Keratinocyte (primary cell): Measurements from ENCODE around the gene TSACC. TPM values are rescaled to one million over a fixed set of nuclear protein-coding genes. Genes with fewer than 3 reads are reported as not detected.

Source experiments
- DNase-seq: peaks from one replicate; pipeline ENCODE4 v3.0.0-alpha.2; 2011; ENCODE audit warnings: low read depth, missing footprints, low spot score
- FAIRE-seq: peaks from 2 replicates; lab custom pipeline; 2011; peaks lifted over from hg19 to GRCh38; lab: Jason Lieb, UNC
- H2AFZ ChIP-seq: 2 replicates; pipeline ENCODE4 v1.6.0; 2012; ENCODE audit warnings: low read length, control low read depth, inconsistent platforms; ENCODE audit not compliant: control insufficient read depth
- H3K27ac ChIP-seq: 2 replicates; pipeline ENCODE4 v1.5.1; 2011; ENCODE audit warnings: low read length; ENCODE audit not compliant: control insufficient read depth, insufficient read depth
- H3K27me3 ChIP-seq: 3 replicates; pipeline ENCODE4 v1.6.0; 2011; ENCODE audit warnings: low read length; ENCODE audit not compliant: control insufficient read depth, insufficient read depth; ENCODE audit errors: extremely low read depth
- H3K36me3 ChIP-seq, 2 experiments: 2 replicates in 1 of 2; 3 replicates in 1 of 2; pipeline ENCODE4 v1.5.1; 2011; ENCODE audit warnings: low read length in 2 of 2, mild to moderate bottlenecking in 1 of 2; ENCODE audit not compliant: control insufficient read depth in 2 of 2, insufficient read depth in 2 of 2; ENCODE audit errors: extremely low read depth in 1 of 2
- H3K4me1 ChIP-seq: 3 replicates; pipeline ENCODE4 v1.5.1; 2011; ENCODE audit warnings: low read length; ENCODE audit not compliant: control insufficient read depth, insufficient read depth; ENCODE audit errors: extremely low read depth
- H3K4me2 ChIP-seq: 3 replicates; pipeline ENCODE4 v1.6.0; 2011; ENCODE audit warnings: low read depth, low read length; ENCODE audit not compliant: control insufficient read depth, insufficient read depth; ENCODE audit errors: extremely low read depth
- H3K4me3 ChIP-seq, 3 experiments: fragments of 200-600 bp in 1 of 3; sonication (generic) in 1 of 3; 2 replicates in 2 of 3; 3 replicates in 1 of 3; pipeline ENCODE4 v1.5.1; 2011 to 2016; ENCODE audit warnings: low read length in 3 of 3, mild to moderate bottlenecking in 3 of 3, control low read depth in 2 of 3, inconsistent platforms in 1 of 3, low read depth in 1 of 3, mixed read lengths in 1 of 3, mixed run types in 1 of 3, moderate library complexity in 1 of 3; ENCODE audit not compliant: control insufficient read depth in 2 of 3, insufficient read depth in 2 of 3; ENCODE audit errors: extremely low read depth in 1 of 3
- H3K79me2 ChIP-seq: 2 replicates; pipeline ENCODE4 v1.6.0; 2012; ENCODE audit warnings: low read length; ENCODE audit not compliant: control insufficient read depth, insufficient read depth
- H3K9ac ChIP-seq: 3 replicates; pipeline ENCODE4 v1.6.0; 2011; ENCODE audit warnings: low read length; ENCODE audit not compliant: control insufficient read depth, insufficient read depth; ENCODE audit errors: extremely low read depth
- H3K9me1 ChIP-seq: 3 replicates; pipeline ENCODE4 v1.6.0; 2011; ENCODE audit warnings: low read length; ENCODE audit not compliant: control insufficient read depth, insufficient read depth; ENCODE audit errors: extremely low read depth
- H3K9me3 ChIP-seq: 2 replicates; pipeline ENCODE4 v1.5.1; 2012; ENCODE audit warnings: low read depth, low read length; ENCODE audit not compliant: control insufficient read depth
- H4K20me1 ChIP-seq: 3 replicates; pipeline ENCODE4 v1.6.0; 2011; ENCODE audit warnings: low read length; ENCODE audit not compliant: control insufficient read depth, insufficient read depth; ENCODE audit errors: extremely low read depth
- CTCF ChIP-seq, 3 experiments: IDR thresholded peaks in 1 of 3; conservative IDR thresholded peaks in 1 of 3; optimal IDR thresholded peaks in 1 of 3; 2 replicates in 2 of 3; 3 replicates in 1 of 3; pipeline versions ENCODE3 to v1.5.1; 2011; ENCODE audit warnings: low read length in 3 of 3, mild to moderate bottlenecking in 3 of 3, moderate library complexity in 2 of 3, control low read depth in 1 of 3, inconsistent platforms in 1 of 3; ENCODE audit not compliant: insufficient read depth in 2 of 3; ENCODE audit errors: extremely low read depth in 1 of 3
- EZH2 ChIP-seq: IDR thresholded peaks from one replicate; pipeline ENCODE4 v1.6.1; 2012; ENCODE audit warnings: inconsistent platforms, mild to moderate bottlenecking, low read length, moderate library complexity
- dilution Hi-C: fragments of 300-500 bp; cut with MboI; formaldehyde crosslinking; loops from one replicate; pipeline ENCODE4 v1.7.0; 2020; ENCODE audit warnings: low sequenced_read_pairs; ENCODE audit not compliant: extremely low pct_ligation_motif_present
- polyA plus RNA-seq, 5 experiments: library from polyadenylated mRNA; depleted of rRNA in 3 of 5; stranded (reverse) in 3 of 5; stranded (forward) in 1 of 5; unstranded in 1 of 5; fragments of >200 nt; gene quantifications; 1 replicate in 1 of 5; 2 replicates in 3 of 5; 3 replicates in 1 of 5; pipeline versions ENCODE4 v1.2.1 to v1.2.3, GENCODE V29; 2011 to 2012; ENCODE audit warnings: missing spikeins in 2 of 5, low read depth in 1 of 5, low replicate concordance in 1 of 5

Gene TSACC
- polyA plus RNA-seq, 1 donor (not counting 4 experiments of a cell fraction or from before 2014, with no cell fraction given), result 2.5 TPM

GRCh38 chr1:156365754-156366153 lies 27.4 kb downstream of the TSACC start:
- DNase-seq, result no peak
- Histone ChIP-seq H4K20me1 (no peaks in the 10 kb centered on the region), H3K4me2 (no peak overlapping the region), H3K9me3 (no peaks in the 10 kb centered on the region), H3K36me3 (no peaks in the 10 kb centered on the region), H3K4me3 (no peak overlapping the region), H3K79me2 (no peaks in the 10 kb centered on the region), H3K27me3 (peaks cover 19% of the 10 kb centered on the region), H3K4me1 (no peaks in the 10 kb centered on the region), H3K27ac (no peak overlapping the region), H3K9ac (no peak overlapping the region), H2AFZ (no peak overlapping the region), H3K9me1 (no peaks in the 10 kb centered on the region)
- FAIRE-seq, result no peak
- dilution Hi-C loops, result no loop called here
- TF ChIP-seq EZH2 (no peak), CTCF (optimal IDR thresholded peaks at IDR 0.05 in 1 of 3, IDR thresholded peaks at IDR 0.05 in 1 of 3, conservative IDR thresholded peaks at IDR 0.05 in 1 of 3; ENCODE audit: extremely low read depth in 1 of 3, insufficient read depth in 2 of 3, low read length in 3 of 3) (no peak)

- Histone ChIP-seq H4K20me1 (no peaks in the 10 kb centered on the region), H3K27ac (no peak overlapping the region), H3K27me3 (peaks cover 19% of the 10 kb centered on the region), H2AFZ (no peak overlapping the region), H3K36me3 (no peaks in the 10 kb centered on the region), H3K9ac (no peak overlapping the region), H3K79me2 (no peaks in the 10 kb centered on the region), H3K9me1 (no peaks in the 10 kb centered on the region), H3K4me1 (no peaks in the 10 kb centered on the region), H3K4me2 (no peak overlapping the region), H3K9me3 (no peaks in the 10 kb centered on the region), H3K4me3 (no peak overlapping the region)
- DNase-seq (no peak), FAIRE-seq (no peak)
- no peak for TF ChIP-seq CTCF (optimal IDR thresholded peaks at IDR 0.05 in 1 of 3, IDR thresholded peaks at IDR 0.05 in 1 of 3, conservative IDR thresholded peaks at IDR 0.05 in 1 of 3; ENCODE audit: extremely low read depth in 1 of 3, insufficient read depth in 2 of 3, low read length in 3 of 3)
- TF ChIP-seq EZH2, result no peak
- dilution Hi-C loops, result no loop called here
Observed at GRCh38 chr1:156366378-156367166, 28.2 kb downstream of the TSACC start.
